Stimulated activated CD8-positive, alpha-beta memory T cell treated with anti-CD3 and anti-CD28 coated beads, Interleukin-4, amount 100 ng/mL, for 1 hour (primary cell): ENCODE data around the gene YWHAE.
"Not testable (repeated sequence)": the region's sequence is repeated elsewhere in the genome, so short reads cannot be mapped to it uniquely, and the experiment has no call there.

ENCODE experiments used
- DNase-seq, 2 donors: peaks; one replicate each; pipeline ENCODE4 v3.0.0-alpha.2; 2020; ENCODE audit warnings: low read depth in 2 of 2, low spot score in 1 of 2

YWHAE gene

DNA sequence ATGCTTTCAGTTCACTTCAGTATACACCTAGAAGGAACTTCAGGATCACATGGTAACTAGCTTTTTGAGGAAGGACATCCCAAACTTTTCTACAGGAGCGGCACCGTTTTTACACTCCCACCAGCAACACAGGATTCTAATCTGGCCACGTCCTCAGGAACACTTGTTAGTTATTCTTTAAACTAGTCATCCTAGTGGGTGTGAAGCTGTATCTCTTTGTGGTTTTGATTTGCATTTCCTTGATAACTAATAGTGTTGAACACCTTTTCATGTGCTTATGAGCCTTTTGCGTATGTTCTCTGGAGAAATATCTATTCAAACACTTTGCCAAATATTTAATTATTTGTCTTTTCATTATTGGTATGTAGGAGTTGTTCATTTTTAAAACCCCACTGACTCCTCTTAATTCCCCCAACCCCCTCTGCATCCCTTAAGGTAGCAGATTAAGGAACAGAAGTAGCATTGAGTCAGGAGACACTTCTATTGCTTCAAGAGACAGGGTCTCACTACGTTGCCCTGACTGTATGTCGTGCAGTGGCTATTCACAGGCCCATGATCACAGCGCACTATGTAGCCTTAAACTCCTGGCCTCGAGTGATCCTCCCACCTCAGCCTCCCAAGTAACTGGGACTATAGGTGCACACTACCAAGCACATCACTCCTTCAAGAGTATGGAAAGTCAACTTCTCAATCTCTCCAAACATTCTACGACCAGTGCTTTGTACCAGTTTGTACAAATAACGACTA lies 25.4 kb downstream of the YWHAE start:
- no peak for DNase-seq

DNA sequence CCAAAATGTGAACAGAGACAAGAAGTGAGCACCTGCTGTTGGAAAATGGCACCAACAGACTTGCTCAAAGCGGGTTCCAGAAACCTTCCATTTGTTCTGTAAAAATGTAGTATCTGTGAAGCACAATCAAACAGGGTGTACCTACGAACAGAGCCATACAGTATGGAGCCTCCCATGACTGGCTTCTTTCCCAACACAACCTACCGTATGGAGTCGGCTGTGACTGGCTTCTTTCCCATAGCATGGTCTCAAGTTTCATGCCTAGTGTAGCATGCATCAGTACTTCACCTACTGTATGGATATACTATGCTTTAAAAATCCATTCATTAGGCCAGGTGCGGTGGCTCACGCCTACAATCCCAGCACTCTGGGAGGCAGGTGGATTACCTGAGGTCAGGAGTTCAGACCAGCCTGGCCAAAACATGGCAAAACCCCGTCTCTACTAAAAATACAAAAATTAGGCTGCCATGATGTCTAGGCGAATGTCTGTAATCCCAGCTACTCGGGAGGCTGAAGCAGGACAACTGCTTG lies 26.2 kb downstream of the YWHAE start:
- no peak for DNase-seq

DNA sequence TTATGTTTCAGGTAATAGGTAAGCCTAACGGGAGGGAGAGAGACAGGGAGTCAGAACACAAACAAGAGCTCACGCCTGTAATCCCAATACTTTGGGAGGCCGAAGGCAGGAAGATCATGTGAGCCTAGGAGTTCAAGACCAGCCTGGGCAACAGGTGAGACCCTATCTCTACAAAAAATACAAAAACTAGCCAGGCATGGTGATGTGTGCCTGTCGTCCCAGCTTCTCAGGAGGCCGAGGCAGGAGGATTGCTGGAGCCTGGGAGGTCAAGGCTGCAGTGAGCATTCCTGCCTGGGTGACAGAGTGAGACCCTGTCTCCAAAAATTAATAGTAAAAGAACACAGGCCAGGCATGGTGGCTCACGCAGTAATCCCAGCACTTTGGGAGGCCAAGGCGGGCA lies 27.4 kb downstream of the YWHAE start:
- DNase-seq: no peak

DNA sequence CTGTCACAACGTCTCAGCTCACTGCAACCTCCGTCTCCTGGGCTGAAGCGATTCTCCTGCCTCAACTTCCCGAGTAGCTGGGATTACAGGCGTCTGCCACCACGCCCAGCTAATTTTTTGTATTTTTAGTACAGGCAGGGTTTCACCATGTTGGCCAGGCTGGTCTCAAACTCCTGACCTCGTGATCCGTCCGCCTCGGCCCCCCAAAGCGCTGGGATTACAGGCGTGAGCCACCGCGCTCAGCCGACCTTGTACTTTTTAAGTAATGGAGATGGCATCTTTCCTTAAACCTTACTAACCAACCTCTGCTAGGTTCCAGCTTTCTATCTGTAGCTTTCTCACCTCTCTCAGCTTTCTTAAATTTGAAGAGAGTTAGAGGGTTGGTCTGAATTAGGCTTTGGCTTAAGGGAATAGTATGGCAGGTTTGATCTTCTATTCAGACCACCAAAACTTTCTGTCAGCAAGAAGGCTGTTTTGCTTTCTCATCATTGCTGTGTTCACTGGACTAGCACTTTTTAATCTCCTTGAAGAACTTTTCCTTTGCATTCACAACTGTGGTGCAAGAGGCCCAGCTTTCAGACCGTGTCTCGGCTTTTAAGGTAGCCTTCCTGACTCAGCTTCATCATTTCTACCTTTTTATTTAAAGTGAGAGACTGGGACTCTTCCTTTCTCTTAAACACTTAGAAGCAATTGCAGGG lies 28.0 kb downstream of the YWHAE start:
- no peak for DNase-seq

DNA sequence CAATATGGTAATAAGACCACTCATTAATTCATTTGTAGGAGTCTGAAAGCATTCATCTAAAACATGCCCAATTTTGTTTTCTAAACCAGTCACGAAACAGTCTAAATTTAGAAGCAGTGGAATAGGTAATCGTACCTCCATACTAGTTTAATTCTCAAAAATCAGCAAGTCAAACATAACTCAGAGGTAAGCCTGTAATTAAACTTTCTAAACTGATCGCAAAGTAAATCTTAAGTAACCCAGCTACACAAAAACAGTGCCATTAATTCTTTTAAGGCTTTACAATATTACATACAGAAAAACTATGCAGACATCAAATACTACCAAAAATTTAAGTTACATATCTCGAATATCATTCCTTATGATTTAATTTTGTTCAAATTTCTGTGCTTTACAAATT lies 31.4 kb downstream of the YWHAE start:
- DNase-seq: no peak

DNA sequence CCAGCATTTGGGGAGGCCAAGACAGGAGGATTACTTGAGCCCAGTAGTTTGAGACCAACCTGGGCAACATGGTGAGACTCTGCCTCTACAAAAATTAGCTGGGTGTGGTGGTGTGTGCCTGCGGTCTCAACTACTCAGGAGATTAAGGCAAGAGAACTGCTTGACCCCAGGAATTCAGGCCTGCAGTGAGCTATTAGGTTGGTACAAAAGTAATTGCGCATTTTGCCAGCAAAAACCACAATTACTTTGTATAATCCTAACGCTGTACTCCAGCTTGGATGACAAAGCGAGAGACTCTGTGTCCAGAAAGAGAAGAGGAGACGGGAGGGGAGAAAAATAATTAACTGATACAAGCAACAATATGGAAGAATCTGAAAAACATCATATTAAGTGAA lies 32.7 kb downstream of the YWHAE start:
- no peak for DNase-seq

DNA sequence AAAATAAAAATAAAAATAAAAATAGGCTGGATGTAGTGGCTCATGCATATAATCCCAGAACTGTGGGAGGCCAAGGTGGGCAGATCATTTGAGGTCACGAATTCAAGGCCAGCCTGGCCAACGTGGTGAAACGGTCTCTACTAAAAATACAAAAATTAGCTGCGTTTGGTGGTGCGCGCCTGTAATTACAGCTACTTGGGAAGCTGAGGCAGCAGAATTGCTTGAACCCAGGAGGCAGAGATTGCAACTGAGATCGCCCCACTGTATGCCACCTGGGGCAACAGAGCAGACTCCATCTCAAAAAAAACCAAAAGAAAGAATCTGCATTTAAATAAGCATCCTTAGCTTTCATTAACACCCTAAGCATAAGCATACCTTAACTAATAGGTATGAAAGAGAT lies 33.8 kb downstream of the YWHAE start:
- DNase-seq: no peak

DNA sequence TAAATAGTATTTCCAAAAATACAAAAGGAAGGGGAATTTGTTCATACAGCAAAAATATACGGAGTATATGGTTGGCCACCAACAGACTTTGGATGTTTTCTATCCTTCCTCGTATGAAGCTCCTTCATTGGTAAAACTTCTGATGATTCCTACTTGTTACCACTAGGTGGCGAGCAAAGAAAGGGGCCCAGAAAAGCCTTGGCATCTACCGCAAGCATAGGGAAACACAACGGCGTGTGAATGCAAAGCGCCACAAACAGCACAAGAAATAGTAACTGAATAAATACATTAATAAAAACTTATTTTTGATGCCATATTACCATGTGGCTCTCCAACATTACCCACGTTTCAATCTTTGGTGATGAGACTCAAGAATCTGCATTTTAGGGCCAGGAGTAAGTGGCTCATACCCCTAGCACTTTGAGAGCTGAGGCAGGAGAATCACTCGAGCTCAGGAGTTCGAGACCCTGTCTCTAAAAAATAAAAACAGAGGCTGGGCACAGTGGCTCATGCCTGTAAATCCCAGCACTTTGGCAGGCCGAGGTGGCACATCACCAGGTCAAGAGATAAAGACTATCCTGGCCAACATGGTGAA lies 34.5 kb downstream of the YWHAE start:
- DNase-seq: no peak

DNA sequence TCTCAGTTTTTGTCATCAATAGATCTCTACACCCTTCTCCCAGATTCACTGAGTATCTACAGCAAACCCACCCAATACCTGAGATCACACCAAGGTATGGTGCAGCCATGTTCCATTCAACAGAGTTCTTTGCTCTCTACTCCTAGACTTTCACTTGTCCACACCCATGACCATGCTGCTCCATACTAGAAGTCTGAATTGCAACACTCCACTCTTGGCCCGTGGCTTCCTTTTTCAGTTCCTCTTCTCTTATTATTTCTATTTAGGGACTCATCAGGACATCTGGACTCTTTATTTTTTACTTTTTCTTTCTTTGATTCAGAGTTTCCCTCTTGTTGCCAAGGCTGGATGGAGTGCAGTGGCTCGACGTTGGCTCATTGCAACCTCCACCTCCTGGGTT lies 37.1 kb downstream of the YWHAE start:
- no peak for DNase-seq

DNA sequence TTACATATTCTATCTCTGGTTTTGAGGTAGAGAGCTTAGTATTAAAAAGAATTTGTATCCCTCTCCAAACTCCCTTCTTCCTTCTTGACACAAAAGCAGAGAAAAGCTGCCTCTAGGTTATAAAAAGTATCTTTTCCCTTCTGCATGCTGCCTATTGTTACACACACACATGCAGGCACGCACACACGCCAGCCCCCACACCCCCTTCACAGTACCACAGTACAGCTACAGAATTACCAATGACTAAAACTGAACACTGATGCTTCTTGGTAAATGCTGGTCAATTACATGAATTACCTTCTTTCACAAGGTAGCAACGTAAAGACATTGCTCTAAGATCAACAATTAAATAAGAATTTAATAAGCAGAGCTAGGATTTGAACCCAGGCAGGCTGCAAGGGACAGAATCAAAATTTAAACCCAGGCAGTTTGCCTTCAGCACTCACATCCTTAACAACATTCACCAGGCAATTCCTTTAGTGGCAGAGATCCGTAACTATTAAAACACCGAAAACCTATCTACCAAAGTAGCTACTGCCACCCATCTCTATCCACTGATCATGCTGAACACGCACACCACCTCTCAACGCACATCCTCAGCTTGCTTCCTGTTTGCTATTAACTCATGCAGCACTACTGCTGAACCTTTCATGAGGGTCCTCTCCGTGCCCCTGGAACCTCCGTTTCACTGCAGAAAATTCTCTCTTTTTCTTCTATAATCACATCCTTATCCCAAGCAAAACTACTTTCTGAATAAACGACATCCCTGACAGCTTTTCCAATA lies 37.8 kb downstream of the YWHAE start:
- no peak for DNase-seq

DNA sequence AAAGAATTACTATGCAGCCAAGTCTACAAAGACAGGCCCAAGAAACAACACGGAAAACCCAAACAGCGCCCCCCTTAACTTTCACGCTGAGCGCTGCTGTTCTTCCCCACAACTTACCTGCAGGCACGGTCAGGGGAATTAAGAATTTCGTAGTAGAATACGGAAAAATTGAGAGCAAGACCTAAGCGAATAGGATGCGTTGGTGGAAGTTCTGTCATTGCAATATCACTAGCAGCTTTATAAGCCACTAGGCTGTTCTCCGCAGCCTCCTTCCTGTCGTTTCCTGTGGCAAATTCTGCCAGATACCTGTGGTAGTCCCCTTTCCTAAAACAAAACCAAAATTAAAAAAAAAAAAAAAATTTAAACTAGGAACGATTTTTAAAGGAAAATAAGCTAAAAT lies 39.0 kb downstream of the YWHAE start:
- no peak for DNase-seq

DNA sequence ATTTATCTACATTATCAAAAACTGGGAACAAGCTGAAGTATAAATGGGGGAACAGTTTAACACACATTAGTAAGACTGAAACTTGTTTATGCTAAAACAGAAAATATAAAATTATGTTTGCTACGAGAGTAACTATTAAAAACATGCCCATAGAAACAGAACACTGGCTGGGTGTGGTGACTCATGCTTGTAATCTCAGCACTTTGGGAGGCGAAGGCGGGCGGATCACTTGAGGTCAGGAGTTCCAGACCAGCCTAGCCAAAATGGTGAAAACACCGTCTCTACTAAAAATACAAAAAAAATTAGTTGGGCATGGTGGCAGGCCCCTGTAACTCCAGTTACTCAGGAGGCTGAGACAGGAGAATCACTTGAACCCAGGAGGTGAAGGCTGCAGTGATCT lies 39.7 kb downstream of the YWHAE start:
- not testable (repeated sequence) for DNase-seq

DNA sequence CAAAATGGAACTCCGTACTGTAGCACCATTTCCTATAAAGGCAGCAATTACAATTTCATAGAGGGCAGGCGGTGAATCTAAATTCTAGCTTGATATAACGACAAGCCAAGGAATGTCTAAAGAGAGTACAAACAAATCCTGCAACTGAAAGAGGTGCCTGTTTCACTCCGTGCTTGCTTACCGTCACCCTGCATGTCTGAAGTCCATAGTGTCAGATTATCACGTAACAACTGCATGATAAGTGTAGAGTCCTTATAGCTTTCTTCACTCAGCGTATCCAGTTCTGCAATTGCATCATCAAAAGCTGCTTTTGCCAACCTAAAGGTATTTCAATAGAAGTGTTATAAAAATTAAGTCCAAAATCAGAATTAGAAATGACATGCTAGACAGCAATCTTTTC lies 46.0 kb downstream of the YWHAE start:
- DNase-seq: no peak

DNA sequence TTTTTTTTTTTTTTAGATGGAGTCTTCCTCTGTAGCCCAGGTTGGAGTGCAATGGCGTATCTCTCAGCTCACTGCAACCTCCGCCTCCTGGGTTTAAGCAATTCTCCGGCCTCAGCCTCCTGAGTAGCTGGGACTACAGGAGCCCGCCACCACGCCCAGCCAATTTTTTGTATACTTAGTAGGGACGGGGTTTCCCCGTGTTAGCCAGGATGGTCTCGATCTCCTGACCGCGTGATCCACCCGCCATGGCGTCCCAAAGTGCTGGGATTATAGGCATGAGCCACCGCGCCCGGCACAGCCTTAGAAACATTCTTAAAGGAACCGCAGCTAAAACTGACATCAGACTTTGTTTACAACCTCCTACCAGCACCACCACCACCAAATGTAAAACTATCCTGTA lies 47.5 kb downstream of the YWHAE start:
- DNase-seq: not testable (repeated sequence)

DNA sequence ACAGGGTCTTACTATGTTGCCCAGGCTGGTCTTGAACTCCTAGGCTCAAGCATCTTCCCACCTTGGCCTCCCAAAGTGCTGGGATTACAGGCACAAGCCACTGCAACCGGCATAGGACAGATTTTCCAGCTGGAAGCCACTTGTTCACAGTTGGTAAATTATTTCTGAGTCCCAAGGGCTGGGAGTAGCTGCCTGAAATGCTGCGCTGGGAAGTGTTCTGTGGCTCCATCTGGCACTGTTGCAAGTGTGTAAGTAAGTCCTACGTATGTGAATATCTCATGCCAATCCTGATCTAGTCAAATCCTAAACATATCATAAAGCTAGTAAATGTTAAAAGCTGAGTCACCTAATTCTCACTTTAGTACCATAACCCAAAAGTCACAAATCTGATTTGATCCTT lies 48.1 kb downstream of the YWHAE start:
- no peak for DNase-seq

DNA sequence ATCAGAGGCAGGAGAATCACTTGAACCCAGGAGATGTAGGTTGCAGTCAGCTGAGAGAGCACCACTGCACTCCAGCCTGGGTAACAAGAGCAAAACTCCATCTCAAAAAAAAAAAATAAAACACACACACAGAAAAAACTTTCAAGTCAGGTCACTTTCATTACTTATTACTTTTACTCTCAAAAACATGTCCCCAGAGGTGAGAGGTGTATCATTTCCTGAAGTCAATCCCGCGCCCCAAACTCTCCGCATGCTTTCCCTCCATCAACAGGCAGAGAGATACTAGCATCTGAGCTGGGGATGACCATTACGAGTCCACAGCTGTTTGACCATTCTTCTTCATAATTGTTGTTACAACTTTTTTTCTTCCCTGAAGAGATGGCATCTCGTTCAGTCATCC lies 48.7 kb downstream of the YWHAE start:
- DNase-seq: no peak

DNA sequence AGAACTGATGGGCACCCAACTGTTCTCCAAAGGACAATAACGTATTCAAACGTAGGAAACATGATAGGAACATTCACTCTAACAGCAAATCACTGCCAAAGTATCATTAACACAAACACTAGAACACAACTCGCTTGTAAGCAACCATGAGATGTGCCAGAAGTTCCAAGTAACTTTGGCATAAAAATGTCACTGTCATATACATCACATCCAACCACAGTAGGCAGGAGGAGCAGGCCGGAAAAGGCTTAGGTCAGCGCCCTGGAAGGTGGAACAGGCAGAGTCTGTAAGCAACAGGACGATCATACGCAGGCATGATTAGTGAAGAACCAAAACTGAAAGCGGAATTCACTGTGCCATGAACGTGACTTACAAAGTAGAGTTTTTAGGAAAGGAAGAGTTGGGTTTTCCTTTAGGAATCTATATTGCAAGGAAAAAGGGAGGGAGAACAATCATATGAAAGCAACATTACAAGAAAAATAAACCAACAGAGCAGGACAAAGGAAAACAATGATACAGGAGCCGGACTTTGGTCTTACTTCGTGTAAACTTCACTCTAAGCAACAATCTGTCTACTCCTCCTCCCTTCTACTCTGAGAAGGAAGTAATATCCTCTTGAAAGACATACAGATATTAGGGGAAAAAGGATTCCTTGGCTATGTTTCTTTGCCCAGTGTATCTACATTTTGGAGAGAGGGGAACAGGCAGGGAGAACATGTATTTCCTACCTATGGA lies 52.3 kb downstream of the YWHAE start:
- no peak for DNase-seq

DNA sequence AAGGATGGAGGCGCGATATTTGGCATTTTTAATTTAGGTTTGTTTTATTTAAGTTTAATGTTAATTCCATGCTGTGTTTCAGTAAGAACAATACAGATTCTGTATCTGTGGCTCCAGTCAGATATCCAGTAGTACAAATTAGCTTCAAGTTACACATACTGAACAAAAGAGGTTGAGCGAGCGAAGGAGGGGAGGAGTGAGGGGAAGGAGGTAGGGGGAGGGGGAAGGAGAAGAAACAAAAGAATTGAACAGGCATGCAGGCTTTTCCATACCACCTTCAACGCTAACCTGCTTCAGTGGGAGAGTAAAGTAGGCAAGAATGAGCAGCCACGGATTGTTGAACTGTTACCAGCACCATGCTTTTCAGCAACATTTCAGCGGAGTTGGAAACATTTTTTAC lies 55.5 kb downstream of the YWHAE start:
- no peak for DNase-seq

DNA sequence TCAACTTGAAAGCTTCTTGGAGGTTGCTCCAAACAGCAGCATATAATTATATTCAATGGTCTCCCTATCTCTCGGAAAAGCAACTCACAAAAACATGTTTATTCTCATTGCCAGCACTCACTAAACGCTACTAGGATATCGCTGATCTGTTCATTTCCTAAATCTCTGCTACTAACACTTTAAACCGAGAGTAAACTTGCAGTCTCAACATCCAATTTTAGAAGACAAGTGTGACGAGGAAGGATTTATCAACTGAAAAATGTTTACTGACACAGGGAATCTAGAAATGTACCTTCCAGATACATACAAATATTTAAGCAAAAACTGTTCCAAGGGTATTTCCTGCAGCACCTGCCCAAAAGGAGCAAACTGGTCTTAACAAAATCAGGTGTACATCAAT lies 56.5 kb downstream of the YWHAE start:
- no peak for DNase-seq

DNA sequence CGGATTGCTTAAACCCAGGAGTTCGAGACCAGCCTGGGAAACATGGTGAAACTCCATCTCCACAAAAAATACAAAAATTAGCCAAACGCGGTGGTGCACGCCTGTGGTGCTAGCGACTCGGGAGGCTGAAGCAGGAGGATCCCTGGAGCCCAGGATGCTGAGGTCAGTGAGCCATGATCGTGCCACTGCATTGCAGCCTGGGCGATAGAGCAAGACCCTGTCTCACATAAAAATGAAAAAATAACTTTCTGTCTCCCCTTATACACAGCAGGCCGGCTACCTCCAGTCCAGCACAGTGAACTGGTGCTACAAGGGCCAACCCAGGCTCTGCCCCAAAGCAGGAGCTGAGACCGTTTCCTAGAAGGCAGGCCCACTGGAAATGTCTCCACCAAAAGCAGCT lies 59.7 kb downstream of the YWHAE start:
- no peak for DNase-seq

DNA sequence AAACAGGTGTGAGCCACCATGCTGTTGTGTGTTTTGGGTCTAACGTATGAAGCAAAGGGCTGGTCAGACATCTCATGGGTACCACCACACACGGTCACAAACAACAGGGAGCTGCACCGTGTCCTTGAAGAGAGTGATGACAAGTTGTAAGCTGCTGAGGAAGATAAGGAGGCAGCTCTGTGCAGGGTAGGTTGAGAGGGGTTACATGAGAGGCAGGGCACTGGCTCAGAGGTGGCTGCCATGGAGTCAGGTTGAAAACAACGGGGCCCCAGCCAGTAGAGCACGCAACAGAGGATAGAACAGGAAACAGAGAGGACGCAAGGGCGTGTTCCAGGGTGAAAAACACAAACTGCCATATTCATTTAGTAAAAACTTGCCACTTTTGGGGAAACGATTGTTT lies 68.3 kb downstream of the YWHAE start:
- no peak for DNase-seq
